Left ventricle myocardium inferior (tissue), 1 donor: ENCODE measurements around the gene RBP5. TPM values are rescaled to one million over a fixed set of nuclear protein-coding genes. Genes with fewer than 3 reads are reported as not detected.

Experiments
- DNase-seq: peaks from one replicate; pipeline ENCODE4 v3.0.0-alpha.2; 2020
- H3K27ac ChIP-seq: fragments of 200-600 bp; replicated peaks from 2 replicates; pipeline ENCODE4 v1.8.0; 2021
- H3K27me3 ChIP-seq: fragments of 200-600 bp; 2 replicates; pipeline ENCODE4 v1.8.0; 2021; ENCODE audit warnings: low read depth
- H3K36me3 ChIP-seq: fragments of 200-600 bp; 2 replicates; pipeline ENCODE4 v1.8.0; 2021
- H3K4me1 ChIP-seq: fragments of 200-600 bp; 2 replicates; pipeline ENCODE4 v1.8.0; 2021
- H3K4me3 ChIP-seq: fragments of 200-600 bp; 2 replicates; pipeline ENCODE4 v1.8.0; 2021; ENCODE audit warnings: mild to moderate bottlenecking, moderate library complexity
- H3K9me3 ChIP-seq: fragments of 200-600 bp; replicated peaks from 2 replicates; pipeline ENCODE4 v1.8.0; 2021
- CTCF ChIP-seq: fragments of 200-600 bp; IDR thresholded peaks from 2 replicates; pipeline ENCODE4 v1.8.0; 2021; ENCODE audit warnings: antibody characterized with exemption, mild to moderate bottlenecking, borderline replicate concordance
- intact Hi-C: fragments of 100-400 bp; cut with micrococcal nuclease; formaldehyde crosslinking; loops from one replicate; pipeline ENCODE4 v1.11.0; 2022
- total RNA-seq: library from RNA; stranded (reverse); fragmentation: NEBNext Ultra II Directional; extraction: Animal tissue kit (Norgen Biotek cat#: 25700); gene quantifications from one replicate; pipeline ENCODE4 v1.2.1, GENCODE V29; 2021
- donor health status: DM: no; HTN: yes; CAD: no; lungs with severe emphysema.

Gene RBP5
- total RNA-seq, 1 donor from 2014 or later: 0.47 TPM

- TF ChIP-seq CTCF: no peak
- Histone ChIP-seq H3K4me3 (no peak overlapping the region), H3K27ac (no peak overlapping the region), H3K27me3 (no peaks in the 10 kb centered on the region), H3K9me3 (no peaks in the 10 kb centered on the region), H3K4me1 (peaks cover 17% of the 10 kb centered on the region), H3K36me3 (no peaks in the 10 kb centered on the region)
- intact Hi-C loops: no loop called here
- DNase-seq: no peak
These were observed 11.0 kb downstream of the RBP5 start for GRCh38 chr12:7117670-7118069.

GRCh38 chr12:7116916-7117315, 11.8 kb downstream of the RBP5 start:
- Histone ChIP-seq H3K9me3 (no peaks in the 10 kb centered on the region), H3K36me3 (no peaks in the 10 kb centered on the region), H3K4me1 (peaks cover 11% of the 10 kb centered on the region), H3K27me3 (no peaks in the 10 kb centered on the region), H3K27ac (no peak overlapping the region), H3K4me3 (no peak overlapping the region)
- DNase-seq: no peak
- no peak for TF ChIP-seq CTCF
- intact Hi-C loops: no loop called here

- DNase-seq: no peak
- TF ChIP-seq CTCF: no peak
- intact Hi-C loops: no loop called here
- H3K36me3 ChIP-seq: no peaks in the 10 kb centered on the region
- H3K4me3 ChIP-seq: no peak overlapping the region
- no peak overlapping the region for H3K27ac ChIP-seq
- H3K4me1 ChIP-seq: peaks cover 11% of the 10 kb centered on the region
- H3K9me3 ChIP-seq: no peaks in the 10 kb centered on the region
- no peaks in the 10 kb centered on the region for H3K27me3 ChIP-seq
These were observed 12.5 kb downstream of the RBP5 start for GRCh38 chr12:7116196-7116595.

GRCh38 chr12:7114851-7115250, 13.8 kb downstream of the RBP5 start:
- Histone ChIP-seq H3K27ac (no peak overlapping the region), H3K9me3 (no peaks in the 10 kb centered on the region), H3K36me3 (no peaks in the 10 kb centered on the region), H3K4me3 (no peak overlapping the region), H3K4me1 (peaks cover 11% of the 10 kb centered on the region), H3K27me3 (no peaks in the 10 kb centered on the region)
- intact Hi-C loops: no loop called here
- no peak for TF ChIP-seq CTCF
- no peak for DNase-seq

GRCh38 chr12:7114008-7114407, 14.7 kb downstream of the RBP5 start:
- H3K4me1 ChIP-seq: peaks cover 16% of the 10 kb centered on the region
- no peak overlapping the region for H3K27ac ChIP-seq
- H3K36me3 ChIP-seq: no peaks in the 10 kb centered on the region
- intact Hi-C loops: no loop called here
- no peak for DNase-seq
- H3K27me3 ChIP-seq: no peaks in the 10 kb centered on the region
- no peaks in the 10 kb centered on the region for H3K9me3 ChIP-seq
- H3K4me3 ChIP-seq: no peak overlapping the region
- TF ChIP-seq CTCF: no peak

- TF ChIP-seq CTCF: peak; percentile 91
- intact Hi-C loops: no loop called here
- no peak overlapping the region for H3K27ac ChIP-seq
- H3K4me1 ChIP-seq: peaks cover 18% of the 10 kb centered on the region
- no peaks in the 10 kb centered on the region for H3K9me3 ChIP-seq
- no peaks in the 10 kb centered on the region for H3K27me3 ChIP-seq
- no peak for DNase-seq
- no peak overlapping the region for H3K4me3 ChIP-seq
- no peaks in the 10 kb centered on the region for H3K36me3 ChIP-seq
These were observed 15.3 kb downstream of the RBP5 start for GRCh38 chr12:7113389-7113871.
